OCI-LY7 (cell line): Measurements from ENCODE around the gene SYNGR1. TPM values are rescaled to one million over a fixed set of nuclear protein-coding genes. Genes with fewer than 3 reads are reported as not detected.

Source experiments
- BruUV-seq: library from RNA; stranded (reverse); fragments of 400-500 nt; replicated peaks from 2 replicates; lab custom pipeline; 2021; lab: Mats Ljungman, UMichigan
- CTCF ChIA-PET: fragments of 300-600 bp; sonication (Branson Sonifier 250); formaldehyde crosslinking; loops from one replicate; lab custom pipeline; 2022; ENCODE audit warnings: antibody characterized with exemption; ENCODE audit not compliant: unreplicated experiment; lab: Charles Lee
- POLR2A ChIA-PET: fragments of 300-600 bp; sonication (Branson Sonifier 250); formaldehyde crosslinking; loops from one replicate; lab custom pipeline; 2022; ENCODE audit warnings: antibody characterized with exemption; lab: Charles Lee
- DNase-seq: peaks from one replicate; pipeline ENCODE4 v3.0.0-alpha.2; 2015; ENCODE audit warnings: low spot score
- H2AFZ ChIP-seq: fragments of 200-600 bp; sonication (generic), shearing (Covaris generic); 2 replicates; pipeline ENCODE4 v1.6.1; 2014; ENCODE audit warnings: mild to moderate bottlenecking, antibody characterized with exemption, low read length, moderate library complexity
- H3K27ac ChIP-seq: fragments of 200-600 bp; sonication (generic); 2 replicates; pipeline ENCODE4 v1.5.1; 2014; ENCODE audit warnings: mixed run types, low read depth, mild to moderate bottlenecking, moderate library complexity, low read length, inconsistent platforms; ENCODE audit not compliant: poor library complexity, severe bottlenecking
- H3K36me3 ChIP-seq: fragments of 200-600 bp; sonication (generic); 2 replicates; pipeline ENCODE4 v1.6.1; 2014; ENCODE audit warnings: mild to moderate bottlenecking, antibody characterized with exemption, low read length, moderate library complexity, mixed read lengths; ENCODE audit not compliant: insufficient read depth
- H3K4me1 ChIP-seq: fragments of 200-600 bp; sonication (generic); 2 replicates; pipeline ENCODE4 v1.5.1; 2014; ENCODE audit warnings: mild to moderate bottlenecking, low read length; ENCODE audit not compliant: insufficient read depth, poor library complexity, severe bottlenecking
- H3K4me2 ChIP-seq: fragments of 200-600 bp; sonication (generic); 2 replicates; pipeline ENCODE4 v1.6.1; 2014; ENCODE audit warnings: mild to moderate bottlenecking, low read length
- H3K4me3 ChIP-seq: fragments of 200-600 bp; sonication (generic); 2 replicates; pipeline ENCODE4 v1.5.1; 2014; ENCODE audit warnings: mild to moderate bottlenecking, low read depth, low read length; ENCODE audit not compliant: poor library complexity, severe bottlenecking
- H3K79me2 ChIP-seq: fragments of 200-600 bp; sonication (generic); 2 replicates; pipeline ENCODE4 v1.6.1; 2016; ENCODE audit warnings: low read depth, mild to moderate bottlenecking, low read length, moderate library complexity, mixed read lengths; ENCODE audit not compliant: insufficient read depth
- H3K9me2 ChIP-seq: fragments of 200-600 bp; sonication (generic); 2 replicates; pipeline ENCODE4 v1.6.1; 2016; ENCODE audit warnings: mild to moderate bottlenecking, low read length, mixed read lengths; ENCODE audit not compliant: insufficient read depth
- H3K9me3 ChIP-seq: fragments of 200-600 bp; sonication (generic); 2 replicates; pipeline ENCODE4 v1.6.1; 2014; ENCODE audit warnings: mild to moderate bottlenecking, mixed run types, low read length, mixed read lengths
- H4K20me1 ChIP-seq: fragments of 200-600 bp; sonication (generic); 2 replicates; pipeline ENCODE4 v1.6.1; 2014; ENCODE audit warnings: mild to moderate bottlenecking, antibody characterized with exemption, low read length, moderate library complexity, mixed read lengths; ENCODE audit not compliant: insufficient read depth
- EZH2phosphoT487 ChIP-seq: fragments of 200-600 bp; sonication (generic); IDR thresholded peaks from 2 replicates; pipeline ENCODE4 v1.6.1; 2018; ENCODE audit warnings: low read depth, borderline replicate concordance, mild to moderate bottlenecking, mixed run types, antibody characterized with exemption, low read length, moderate library complexity, mixed read lengths
- intact Hi-C: fragments of 100-400 bp; cut with micrococcal nuclease; formaldehyde crosslinking; loops from one replicate; pipeline ENCODE4 v1.10.0; 2022; ENCODE audit not compliant: unreplicated experiment
- total RNA-seq, 2 experiments: library from RNA; depleted of rRNA in 1 of 2; stranded (reverse); fragments of >200 nt in 1 of 2; shearing (Covaris generic) in 1 of 2; gene quantifications; 2 replicates each; pipeline ENCODE4 v1.2.3, GENCODE V29; 2014 to 2022
- TF ChIP-seq, protein P1 (sequence below): fragments of 200-600 bp; sonication (generic); conservative IDR thresholded peaks from 2 replicates; pipeline ENCODE4 v1.5.1; 2014; ENCODE audit warnings: mild to moderate bottlenecking, antibody characterized with exemption, low read length, moderate library complexity, mixed read lengths

Gene SYNGR1
- total RNA-seq, 2 experiments from 2014 or later = 10.2 to 23.3 TPM

- no peak for DNase-seq
- Histone ChIP-seq H3K4me2 (no peak overlapping the region), H3K4me1 (peaks cover 9% of the 10 kb centered on the region), H3K4me3 (no peak overlapping the region), H2AFZ (no peak overlapping the region), H3K27ac (no peak overlapping the region), H4K20me1 (no peaks in the 10 kb centered on the region), H3K9me2 (no peaks in the 10 kb centered on the region), H3K9me3 (no peaks in the 10 kb centered on the region), H3K79me2 (no peaks in the 10 kb centered on the region), H3K36me3 (no peaks in the 10 kb centered on the region)
- ChIA-PET CTCF (no interaction called here), POLR2A (interaction anchor here (0.6 kb wide), 1 partner anchor 107 kb away, joined by 3 read pairs; no protein-coding TSS in a partner anchor)
- BruUV-seq = no TSS peak
- TF ChIP-seq EZH2phosphoT487 = no peak
- TF ChIP-seq, protein P1, sequence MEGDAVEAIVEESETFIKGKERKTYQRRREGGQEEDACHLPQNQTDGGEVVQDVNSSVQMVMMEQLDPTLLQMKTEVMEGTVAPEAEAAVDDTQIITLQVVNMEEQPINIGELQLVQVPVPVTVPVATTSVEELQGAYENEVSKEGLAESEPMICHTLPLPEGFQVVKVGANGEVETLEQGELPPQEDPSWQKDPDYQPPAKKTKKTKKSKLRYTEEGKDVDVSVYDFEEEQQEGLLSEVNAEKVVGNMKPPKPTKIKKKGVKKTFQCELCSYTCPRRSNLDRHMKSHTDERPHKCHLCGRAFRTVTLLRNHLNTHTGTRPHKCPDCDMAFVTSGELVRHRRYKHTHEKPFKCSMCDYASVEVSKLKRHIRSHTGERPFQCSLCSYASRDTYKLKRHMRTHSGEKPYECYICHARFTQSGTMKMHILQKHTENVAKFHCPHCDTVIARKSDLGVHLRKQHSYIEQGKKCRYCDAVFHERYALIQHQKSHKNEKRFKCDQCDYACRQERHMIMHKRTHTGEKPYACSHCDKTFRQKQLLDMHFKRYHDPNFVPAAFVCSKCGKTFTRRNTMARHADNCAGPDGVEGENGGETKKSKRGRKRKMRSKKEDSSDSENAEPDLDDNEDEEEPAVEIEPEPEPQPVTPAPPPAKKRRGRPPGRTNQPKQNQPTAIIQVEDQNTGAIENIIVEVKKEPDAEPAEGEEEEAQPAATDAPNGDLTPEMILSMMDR = no peak
- intact Hi-C loops = no loop called here
Observed at GRCh38 chr22:39363751-39364515, 14.1 kb downstream of the SYNGR1 start.

DNA sequence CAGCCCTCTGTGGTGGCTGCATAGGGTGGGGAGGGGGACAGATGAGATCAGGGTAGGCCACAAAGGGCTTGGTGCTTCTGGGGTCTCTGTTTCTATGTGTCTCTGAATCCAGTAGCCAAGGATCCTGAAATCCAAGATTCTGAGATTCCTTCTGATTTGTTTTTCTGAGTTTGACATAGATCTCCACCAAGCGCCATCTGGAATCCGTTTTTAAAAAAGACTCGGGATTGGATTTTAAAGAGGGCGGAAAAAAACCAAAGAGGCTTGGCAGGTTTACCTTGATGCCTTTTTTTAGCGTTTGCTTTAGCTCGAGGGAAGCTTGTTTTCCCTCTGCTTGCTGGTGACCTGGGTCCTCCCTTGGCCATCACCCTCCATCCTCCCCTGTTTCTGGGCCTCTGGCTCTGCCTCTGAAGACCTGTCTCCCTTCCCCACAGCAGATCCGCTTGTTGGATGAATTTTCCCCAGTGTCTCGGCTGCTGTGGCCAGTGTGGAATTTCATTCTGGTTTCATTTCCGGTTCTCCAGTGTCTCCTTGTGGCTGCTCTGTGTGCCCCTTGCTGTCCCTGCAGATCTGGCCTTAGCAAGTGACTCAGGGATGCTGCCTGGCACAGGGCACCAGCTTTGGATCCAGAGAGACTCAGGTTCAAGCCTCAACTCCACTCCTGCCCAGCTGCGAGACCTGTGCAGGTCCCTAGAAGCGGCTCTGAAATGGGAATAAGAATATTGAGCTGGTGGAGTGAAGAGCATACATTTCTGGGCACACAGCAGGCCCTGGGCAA lies 15.1 kb downstream of the SYNGR1 start:
- Histone ChIP-seq H3K27ac (no peak overlapping the region), H3K4me1 (peaks cover 9% of the 10 kb centered on the region), H3K9me3 (no peaks in the 10 kb centered on the region), H3K4me2 (no peak overlapping the region), H2AFZ (no peak overlapping the region), H3K36me3 (no peaks in the 10 kb centered on the region), H4K20me1 (no peaks in the 10 kb centered on the region), H3K9me2 (no peaks in the 10 kb centered on the region), H3K79me2 (no peaks in the 10 kb centered on the region), H3K4me3 (no peak overlapping the region)
- CTCF ChIA-PET = interaction anchor here (0.5 to 0.6 kb wide), 2 partner anchors 13 to 164 kb away, joined by 3 to 6 read pairs; no protein-coding TSS in a partner anchor
- no peak for DNase-seq
- TF ChIP-seq EZH2phosphoT487 = no peak
- TF ChIP-seq, protein P1 = no peak
- no TSS peak for BruUV-seq
- intact Hi-C loops = no loop called here
- POLR2A ChIA-PET = interaction anchor here (0.5 kb wide), 1 partner anchor 17 kb away, joined by 3 read pairs; no protein-coding TSS in a partner anchor
